GM21528 (cell line): ENCODE results near the gene LRTM1.

Experiments
- ATAC-seq: cut with Tn5 transposase; IDR thresholded peaks from one replicate; pipeline ENCODE4 v1.9.1; 2021; ENCODE audit warnings: mild to moderate bottlenecking, moderate library complexity; ENCODE audit not compliant: unreplicated experiment, low FRiP score

The LRTM1 gene

DNA sequence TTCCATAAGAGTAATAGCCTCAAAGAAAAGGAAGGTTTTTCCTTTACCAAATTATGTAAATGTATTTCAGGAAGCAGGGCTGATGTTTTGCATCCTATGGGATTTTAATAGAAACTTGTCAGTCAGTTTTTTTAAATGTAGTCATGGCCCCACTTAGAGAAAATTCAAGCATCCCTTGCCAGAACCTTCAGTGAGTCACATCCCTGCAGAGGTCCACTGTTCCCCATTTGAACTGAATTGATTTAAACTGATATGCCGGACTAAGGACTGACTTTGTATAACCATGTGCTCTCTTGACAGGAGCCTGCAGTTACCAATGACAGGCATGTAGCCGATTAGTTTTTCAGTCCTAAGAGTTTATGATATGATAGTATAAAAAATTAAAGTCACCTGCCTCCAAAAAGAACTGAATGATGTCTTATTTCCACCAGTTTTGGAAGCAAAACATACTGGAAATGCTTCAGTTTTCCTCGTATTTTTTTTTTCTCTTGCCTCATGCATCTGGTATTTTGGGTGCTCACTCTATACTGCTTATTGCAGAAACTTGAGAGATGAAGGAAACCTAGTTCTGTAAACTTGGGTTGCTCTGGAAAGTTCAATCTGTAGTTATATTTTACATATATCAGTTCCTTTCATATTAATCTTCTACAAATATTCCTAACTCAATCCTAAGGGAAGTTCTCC, 30.7 kb downstream of the LRTM1 start:
- ATAC-seq, result no peak

DNA sequence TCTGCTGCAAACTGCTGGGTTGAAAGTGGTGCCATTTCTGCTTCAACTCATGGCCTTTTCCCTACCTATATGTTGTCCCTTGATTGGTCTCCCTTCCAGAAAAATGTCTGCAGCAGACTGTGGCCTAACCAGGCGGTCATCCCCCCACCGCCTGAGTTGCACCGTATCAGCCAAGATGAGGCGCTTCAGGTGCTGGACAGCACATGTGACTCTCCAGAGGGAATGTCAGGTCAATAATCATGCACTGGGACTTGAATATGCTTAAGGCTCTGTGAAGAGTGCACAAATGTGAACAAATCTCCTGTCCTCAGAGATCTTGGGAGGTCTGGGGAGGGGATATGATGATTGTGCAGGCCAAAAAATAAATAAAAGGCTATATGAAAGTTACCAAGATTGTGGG, 32.2 kb downstream of the LRTM1 start:
- ATAC-seq, result no peak

DNA sequence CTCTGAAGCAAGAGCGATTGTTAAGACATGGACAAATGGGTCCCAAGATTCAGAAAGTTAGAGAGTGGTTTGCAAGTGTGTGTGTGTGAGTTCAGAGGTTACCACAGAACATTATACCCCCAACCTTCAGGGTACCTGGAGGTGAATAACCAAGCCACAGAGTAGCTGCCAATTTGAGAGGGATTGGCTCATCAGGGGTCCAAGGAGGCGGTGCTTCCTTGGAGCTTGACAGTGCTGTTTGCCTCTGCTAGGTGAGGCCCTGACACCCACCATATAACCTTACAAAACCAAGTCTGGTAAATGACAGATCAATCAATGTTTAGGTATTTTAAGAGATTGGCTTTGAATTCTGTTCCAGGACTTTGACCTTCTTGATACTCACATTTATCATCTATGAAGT, 35.7 kb downstream of the LRTM1 start:
- no peak for ATAC-seq

DNA sequence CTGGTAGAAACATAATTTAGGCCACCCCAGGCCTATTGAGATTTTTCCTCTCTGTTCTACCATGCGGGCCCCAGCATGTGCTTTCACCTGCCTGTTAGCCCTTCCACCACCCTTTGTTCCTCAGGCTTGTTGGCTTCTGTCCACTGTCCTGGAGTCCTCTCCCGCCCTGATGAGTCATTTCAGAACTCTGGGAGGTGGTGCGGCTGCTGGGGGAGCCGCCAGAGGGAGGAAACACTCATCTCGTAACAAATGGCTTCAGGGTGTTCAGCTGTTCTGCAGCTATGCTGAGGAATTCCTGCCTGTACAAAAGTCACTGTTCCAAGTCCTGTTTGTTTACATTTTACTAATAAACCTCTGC, 36.3 kb downstream of the LRTM1 start:
- ATAC-seq, result no peak

DNA sequence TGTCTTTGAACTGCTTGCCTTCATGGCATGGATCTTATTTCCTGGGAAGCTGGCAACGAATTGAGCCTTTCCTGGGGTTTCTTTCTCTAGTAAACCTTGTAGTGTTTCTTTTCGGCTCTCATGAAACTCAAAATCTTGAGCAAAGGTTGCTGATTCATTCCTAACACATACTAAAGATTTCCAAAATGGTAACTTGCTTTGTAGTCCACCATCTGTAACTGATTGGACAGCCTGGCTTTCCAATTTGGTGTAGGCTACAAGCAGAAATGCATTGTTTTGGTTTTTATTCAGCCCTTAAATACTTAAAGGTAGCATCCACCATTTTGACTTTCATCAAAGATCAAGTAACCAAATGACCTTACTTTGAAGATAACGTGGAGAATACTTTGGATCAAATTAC, 38.1 kb downstream of the LRTM1 start:
- no peak for ATAC-seq

DNA sequence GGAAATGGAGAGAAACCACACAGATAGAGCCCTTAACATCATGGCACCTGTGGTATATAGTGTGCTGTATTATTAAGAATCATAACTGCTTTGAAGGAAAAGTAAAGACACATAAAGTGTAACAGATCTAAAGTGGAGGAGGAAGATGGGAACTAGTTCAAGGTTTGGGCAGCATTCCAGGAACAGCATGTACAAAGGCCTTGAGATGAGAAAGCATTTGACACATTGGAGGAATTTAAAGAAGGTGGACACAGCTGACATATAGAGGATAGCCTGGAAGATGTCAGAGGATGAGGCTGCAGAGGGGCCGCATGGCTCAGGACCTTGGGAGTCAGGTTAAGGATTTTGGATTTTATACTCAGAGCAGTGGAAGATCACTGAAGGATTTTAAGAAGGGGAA, 39.0 kb downstream of the LRTM1 start:
- ATAC-seq, result no peak

DNA sequence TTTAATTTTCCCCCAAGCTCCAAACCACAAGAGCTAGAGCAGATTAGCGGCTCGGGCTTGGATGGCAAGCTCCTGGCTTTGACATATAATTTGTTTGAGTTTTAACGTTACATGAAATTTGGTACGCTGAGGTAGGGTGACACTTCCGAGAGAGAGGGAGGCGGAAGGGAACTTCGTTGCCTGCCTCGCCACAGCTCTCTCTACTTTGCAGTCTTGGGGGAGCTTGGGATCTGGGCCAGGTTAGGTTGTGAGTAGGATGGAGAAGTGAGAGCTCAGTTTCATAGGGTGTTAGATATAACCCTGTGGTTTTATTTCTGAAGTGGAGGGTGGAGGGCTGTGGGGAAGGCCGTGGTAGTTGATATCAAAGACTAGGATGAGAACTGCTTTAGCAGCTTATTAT, 39.7 kb downstream of the LRTM1 start:
- no peak for ATAC-seq

DNA sequence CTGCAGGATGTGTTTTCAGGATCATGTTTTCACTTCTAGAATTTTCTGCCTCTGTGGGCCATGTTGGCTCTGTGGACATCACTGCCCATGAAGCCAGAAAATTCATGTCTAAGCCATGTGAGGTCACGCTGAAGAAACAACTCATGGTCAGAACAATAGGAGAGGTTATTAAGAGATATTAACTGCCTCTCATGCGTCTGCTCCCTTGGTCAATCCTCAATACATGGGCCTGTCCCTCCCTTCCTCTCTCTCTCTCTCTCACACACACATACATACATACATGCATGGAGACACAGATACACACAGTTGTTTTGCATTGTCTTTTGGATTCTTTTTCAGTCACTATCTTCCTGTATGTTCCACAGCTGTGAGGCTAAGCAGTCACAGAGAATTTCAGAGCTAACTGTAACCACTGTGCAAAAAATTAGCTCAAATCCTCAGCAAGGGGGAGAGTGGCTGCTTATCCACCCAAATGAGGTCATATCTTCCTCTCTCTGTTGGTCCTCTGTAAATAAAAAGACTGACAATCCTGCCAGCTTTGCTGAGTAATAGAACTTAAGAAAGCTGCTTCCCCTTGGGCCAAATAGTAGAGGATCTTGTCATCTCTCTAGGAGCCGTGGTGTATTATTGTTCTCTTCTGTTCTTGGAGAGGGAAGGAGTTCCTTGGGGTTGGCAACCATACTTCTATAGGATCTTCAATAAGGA, 45.6 kb downstream of the LRTM1 start:
- no peak for ATAC-seq

DNA sequence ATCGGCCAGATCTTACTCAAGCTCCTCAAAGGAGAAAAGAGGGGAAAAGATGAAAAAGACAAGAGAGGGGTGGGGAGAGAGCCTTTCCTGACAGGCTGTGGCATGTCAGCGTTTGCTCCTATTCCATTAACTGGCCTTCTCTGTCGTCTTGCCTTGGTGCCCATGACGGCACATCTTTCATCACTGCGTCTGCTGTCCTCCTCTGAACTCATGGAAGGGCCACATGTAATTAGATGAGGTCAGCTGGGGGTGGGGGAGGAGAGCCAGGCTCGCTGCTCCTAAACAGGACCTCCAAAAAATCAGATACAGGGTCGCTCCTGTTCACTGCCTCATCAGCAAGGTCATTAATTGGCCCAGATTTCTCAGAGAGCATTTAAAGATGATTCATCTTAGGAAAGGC, 49.7 kb downstream of the LRTM1 start:
- ATAC-seq, result no peak

DNA sequence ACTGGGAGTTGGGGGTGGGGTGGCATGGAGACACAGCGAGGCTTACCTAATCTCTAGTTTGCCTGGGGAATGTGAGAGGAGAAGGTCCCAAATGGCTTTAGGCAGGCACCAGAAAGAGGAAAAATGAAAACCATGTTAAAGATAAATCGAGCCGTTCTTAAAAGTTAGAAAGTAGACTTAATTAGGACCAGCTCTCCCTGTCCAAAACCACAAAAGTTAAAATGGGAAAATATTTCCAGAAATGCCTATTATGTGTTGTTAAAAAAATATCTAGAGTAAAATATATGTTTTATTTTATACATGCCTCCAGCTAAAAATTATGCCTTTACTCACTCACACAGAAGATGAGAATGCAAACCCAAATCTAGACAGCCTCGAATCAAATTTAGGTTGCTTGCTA, 50.1 kb downstream of the LRTM1 start:
- ATAC-seq, result no peak

DNA sequence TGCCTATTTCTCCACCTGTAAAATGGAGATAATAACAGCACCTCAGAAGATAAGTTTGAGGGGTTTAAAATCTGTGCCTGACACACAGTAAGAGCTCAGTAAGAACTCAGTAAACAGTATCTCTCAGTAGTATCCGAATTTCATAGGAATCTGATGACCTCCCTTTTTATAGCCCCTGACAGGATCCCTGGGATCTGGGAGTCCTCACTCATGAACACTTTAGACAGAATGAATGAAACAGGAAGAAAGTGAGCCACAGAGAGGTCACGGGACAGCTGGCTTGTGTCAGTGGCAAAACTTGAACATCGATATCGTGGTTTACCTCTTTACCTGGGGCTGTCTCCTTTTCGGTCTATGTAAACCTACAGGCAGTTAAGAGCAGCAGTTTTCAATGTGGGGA, 51.2 kb downstream of the LRTM1 start:
- no peak for ATAC-seq

DNA sequence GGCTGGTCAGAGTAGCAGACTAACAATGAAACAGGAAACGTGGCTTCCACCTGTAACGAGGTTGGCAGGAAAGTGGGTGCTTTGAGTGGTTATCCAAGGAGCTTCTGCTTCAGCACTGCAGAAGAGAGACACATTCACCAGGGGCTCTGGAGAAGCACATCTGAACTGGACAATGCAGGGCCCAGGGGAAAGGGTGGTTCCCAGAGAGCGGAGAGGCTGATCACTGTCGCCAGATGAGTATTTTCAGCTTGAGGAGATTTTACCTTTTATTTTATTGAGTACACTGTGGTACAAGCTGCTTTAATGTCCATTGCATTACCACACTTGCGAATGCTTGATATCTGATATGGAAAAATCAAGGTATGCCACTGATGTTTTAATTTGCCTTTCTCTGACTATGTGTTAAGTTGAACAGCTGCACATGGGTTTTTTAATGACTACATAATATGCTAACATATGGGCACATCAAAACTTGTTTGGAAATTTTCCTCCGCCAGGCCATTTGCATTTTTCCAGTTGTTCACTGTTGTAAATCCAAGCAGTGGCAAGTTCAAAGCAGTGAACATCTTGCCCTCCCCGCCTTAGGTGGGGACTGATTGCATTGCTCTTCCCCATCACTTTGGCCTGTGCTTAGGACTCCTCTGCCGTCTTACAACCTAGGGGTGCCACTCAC, 52.1 kb downstream of the LRTM1 start:
- no peak for ATAC-seq

DNA sequence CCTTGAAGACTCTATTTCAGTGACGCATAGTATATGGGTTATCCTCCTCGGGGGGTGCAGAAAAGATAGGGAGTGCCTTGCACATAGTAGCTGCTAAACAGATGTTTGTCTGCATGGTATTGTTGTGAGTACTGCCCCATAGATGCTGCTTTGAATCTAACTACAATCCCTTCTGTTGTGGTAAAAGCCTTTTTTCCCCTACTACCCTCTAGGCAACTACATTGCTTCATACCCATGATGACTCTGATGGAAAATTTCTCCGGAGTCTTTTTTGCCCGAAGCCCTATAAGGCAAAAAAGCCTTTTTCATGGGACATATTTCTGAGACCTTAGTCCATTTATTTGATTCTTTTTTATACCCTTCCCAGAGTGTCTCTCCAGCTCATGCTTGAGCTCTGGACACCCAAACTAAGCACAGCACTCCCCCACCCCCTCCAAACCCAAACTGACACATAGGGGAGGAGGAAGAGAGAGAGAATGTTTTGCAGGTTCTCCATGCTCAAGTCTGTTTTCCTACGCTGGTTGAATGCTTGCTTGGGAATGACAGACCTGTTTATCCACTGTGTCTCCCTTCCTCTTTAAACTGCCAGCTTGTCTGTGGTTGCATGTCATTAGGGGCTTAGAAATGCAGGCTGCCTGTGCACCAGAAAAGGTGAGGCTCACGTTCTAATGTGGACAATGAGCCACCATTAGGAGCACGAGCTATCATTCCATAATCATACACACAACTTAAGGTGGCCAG, 52.9 kb downstream of the LRTM1 start:
- no peak for ATAC-seq

DNA sequence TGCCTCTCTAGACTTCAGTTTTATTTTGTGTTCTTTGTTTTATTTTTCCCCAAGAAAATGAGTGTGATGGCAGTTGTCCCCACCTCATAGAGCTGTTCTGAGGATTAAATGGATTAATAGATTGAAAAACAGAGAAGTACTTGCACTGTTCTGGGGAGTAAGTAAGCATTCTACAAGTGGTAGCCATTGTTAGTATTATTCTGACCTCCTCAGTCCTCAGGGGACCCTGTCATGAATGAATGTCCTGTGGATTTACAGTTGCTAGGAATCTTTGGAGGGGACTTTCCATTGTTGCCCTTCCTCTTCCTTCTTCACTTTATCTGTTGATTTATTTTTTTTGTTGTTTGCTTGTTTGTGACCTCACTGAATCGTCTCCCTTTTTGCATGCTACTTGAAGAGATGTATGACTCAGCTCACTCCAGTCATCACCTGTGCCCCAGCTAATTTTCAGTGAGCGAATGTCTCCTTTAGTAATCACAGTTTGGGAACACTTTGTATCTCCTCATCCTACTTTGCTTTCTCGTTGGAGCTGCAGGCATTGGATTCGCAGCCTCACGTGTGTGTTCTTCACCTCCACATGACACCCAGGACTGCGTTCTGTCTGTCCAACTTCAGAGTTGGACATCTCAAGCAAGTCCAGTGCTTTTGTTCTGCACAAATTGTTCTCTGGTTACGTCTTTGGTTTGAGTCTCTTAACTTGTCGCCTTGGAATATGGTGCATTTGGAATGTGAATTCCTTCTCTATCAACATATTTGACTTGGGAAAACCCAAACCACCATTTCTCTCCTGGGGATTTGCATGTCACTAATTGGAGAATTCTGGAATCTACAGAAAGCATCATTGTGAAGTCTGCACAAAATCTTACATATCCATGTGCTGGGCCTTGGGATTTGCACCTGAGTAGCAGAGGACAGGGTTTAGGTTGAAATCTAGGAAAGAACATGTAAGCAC, 54.5 kb downstream of the LRTM1 start:
- no peak for ATAC-seq

DNA sequence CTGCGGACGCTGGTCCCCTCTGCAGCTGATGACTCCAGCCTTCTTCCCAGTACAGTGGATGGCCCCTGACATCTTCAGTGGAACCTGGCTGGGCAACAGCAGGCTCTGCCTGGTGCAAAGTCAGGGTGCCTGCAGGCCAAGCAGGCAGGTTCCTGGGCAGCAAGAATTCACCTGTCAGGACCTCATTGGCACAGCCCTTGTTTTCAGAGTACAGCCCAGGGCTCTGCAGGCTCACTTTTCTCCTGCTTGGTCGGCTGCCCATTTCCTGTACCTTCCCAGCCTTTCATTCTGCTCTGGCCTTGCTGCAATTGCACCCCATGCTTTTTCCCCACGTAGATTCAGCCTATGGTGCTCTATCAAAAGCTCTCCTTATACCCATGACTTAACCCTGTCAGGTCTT, 56.0 kb downstream of the LRTM1 start:
- ATAC-seq, result no peak

DNA sequence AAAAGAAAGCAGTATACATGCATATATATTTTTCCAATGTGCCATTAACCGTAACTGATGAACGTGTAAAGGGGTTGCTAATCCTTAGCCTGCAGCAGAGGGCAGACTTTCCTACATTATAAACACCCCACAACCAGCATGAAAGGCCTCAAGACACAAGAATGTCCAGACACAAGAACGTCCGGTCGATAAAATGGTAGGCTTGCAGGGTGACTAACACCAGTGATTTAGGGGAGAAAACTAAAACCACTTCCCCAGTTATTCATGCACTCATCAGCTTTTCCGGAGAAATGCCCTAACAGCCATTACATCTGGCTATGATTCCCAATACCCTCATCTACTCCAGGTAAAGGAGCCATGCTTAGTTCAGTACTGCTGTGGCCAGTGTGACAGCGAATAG, 57.4 kb downstream of the LRTM1 start:
- no peak for ATAC-seq
